Astrocyte of the cerebellum (primary cell): ENCODE results near the gene INSR.

Source experiments
- DNase-seq: peaks from one replicate; pipeline ENCODE4 v3.0.0-alpha.2; 2011; ENCODE audit warnings: low read depth
- H3K4me3 ChIP-seq: 2 replicates; pipeline ENCODE4 v1.5.1; 2011; ENCODE audit warnings: mild to moderate bottlenecking, low read depth, low read length, moderate library complexity
- in situ Hi-C: cut with HindIII; loops from 2 replicates; pipeline ENCODE4 v1.10.0; 2017; ENCODE audit warnings: low sequenced_read_pairs
- TF ChIP-seq, protein P1 (sequence below): IDR thresholded peaks from 2 replicates; pipeline ENCODE4 v1.5.1; 2012; ENCODE audit warnings: low read length, low read depth, moderate library complexity, mild to moderate bottlenecking; ENCODE audit errors: missing control alignments

The INSR gene

DNA sequence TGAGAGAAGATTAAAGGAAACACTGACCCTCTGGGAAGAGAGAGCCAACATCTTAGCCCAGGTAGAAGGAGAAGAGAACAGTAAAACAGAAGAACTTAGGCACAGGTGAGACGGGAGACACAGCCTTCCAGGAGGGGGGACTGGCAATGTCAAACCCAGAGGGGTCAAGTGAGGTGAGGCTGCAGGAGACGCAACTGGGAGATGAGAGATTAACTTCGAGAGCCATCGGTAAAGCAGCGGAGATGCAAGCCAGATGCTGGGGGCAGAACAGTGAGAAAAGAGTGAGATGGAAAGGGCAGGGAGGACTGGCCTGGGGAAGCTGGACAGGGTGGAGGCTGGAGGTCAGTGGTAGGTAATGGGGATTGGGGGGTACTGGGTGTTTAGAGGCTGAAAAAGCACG, 5.2 kb downstream of the INSR start:
- H3K4me3 ChIP-seq, result no peak overlapping the region
- TF ChIP-seq, protein P1, sequence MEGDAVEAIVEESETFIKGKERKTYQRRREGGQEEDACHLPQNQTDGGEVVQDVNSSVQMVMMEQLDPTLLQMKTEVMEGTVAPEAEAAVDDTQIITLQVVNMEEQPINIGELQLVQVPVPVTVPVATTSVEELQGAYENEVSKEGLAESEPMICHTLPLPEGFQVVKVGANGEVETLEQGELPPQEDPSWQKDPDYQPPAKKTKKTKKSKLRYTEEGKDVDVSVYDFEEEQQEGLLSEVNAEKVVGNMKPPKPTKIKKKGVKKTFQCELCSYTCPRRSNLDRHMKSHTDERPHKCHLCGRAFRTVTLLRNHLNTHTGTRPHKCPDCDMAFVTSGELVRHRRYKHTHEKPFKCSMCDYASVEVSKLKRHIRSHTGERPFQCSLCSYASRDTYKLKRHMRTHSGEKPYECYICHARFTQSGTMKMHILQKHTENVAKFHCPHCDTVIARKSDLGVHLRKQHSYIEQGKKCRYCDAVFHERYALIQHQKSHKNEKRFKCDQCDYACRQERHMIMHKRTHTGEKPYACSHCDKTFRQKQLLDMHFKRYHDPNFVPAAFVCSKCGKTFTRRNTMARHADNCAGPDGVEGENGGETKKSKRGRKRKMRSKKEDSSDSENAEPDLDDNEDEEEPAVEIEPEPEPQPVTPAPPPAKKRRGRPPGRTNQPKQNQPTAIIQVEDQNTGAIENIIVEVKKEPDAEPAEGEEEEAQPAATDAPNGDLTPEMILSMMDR, result no peak
- in situ Hi-C loops, result no loop called here

GRCh38 chr19:7288131-7288530, 6.1 kb downstream of the INSR start:
- in situ Hi-C loops, result no loop called here
- H3K4me3 ChIP-seq, result no peak overlapping the region
- TF ChIP-seq, protein P1, result no peak
- no peak for DNase-seq

More for the DNA sequence above, 5.2 kb downstream of the INSR start:
- no peak for DNase-seq

- DNase-seq, result peak; percentile 29
- no peak overlapping the region for H3K4me3 ChIP-seq
- TF ChIP-seq, protein P1, result no peak
- in situ Hi-C loops, result no loop called here
These were observed 6.5 kb downstream of the INSR start for GRCh38 chr19:7287722-7288121.

GRCh38 chr19:7280940-7281666, 13.1 kb downstream of the INSR start:
- TF ChIP-seq, protein P1, result no peak
- in situ Hi-C loops, result no loop called here
- no peak for DNase-seq
- H3K4me3 ChIP-seq, result no peak overlapping the region

GRCh38 chr19:7272856-7273578, 21.2 kb downstream of the INSR start:
- in situ Hi-C loops, result no loop called here
- no peak overlapping the region for H3K4me3 ChIP-seq
- no peak for DNase-seq
- TF ChIP-seq, protein P1, result no peak

DNA sequence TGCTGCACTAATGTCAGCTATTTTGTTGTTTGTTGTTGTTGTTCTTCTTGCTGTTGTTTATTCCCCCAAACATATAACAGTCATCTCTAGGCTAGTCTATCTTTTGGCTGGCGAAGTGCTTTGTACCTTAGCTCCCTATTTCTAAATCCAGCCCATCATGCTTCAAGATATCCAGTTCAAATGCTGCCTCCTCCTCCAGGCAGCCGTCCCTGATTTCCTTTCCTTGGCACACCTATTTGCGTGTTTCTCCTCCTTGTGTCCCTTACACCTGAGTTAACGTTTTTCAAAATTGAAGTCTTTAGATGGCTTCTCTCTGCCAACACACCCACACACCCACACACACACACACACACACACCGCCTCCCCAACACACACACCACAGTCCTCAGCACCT, 25.5 kb downstream of the INSR start:
- no peak for DNase-seq
- TF ChIP-seq, protein P1, result no peak
- in situ Hi-C loops, result loop anchor here (10.0 kb wide), 2 partner anchors 64 to 66 kb away; no protein-coding TSS in a partner anchor
- H3K4me3 ChIP-seq, result no peak overlapping the region
